Panc1 (cell line): ENCODE measurements around the gene SGSM1. TPM values are rescaled to one million over a fixed set of nuclear protein-coding genes. Genes with fewer than 3 reads are reported as not detected.

Experiments used
- ATAC-seq: fragments of 200-7000 bp; cut with Tn5 transposase; 2 replicates; pipeline ENCODE4 v1.9.1; 2020; ENCODE audit warnings: mild to moderate bottlenecking, moderate library complexity
- BruUV-seq: library from RNA; stranded (reverse); fragments of 400-500 nt; replicated peaks from 2 replicates; lab custom pipeline; 2021; lab: Mats Ljungman, UMichigan
- CTCF ChIA-PET: fragments of 300-600 bp; sonication (Branson Sonifier 250); formaldehyde crosslinking; loops from one replicate; lab custom pipeline; 2022; ENCODE audit warnings: antibody characterized with exemption; lab: Charles Lee
- POLR2A ChIA-PET: fragments of 300-600 bp; sonication (Branson Sonifier 250); formaldehyde crosslinking; loops from one replicate; lab custom pipeline; 2022; ENCODE audit warnings: antibody characterized with exemption; lab: Charles Lee
- DNase-seq: peaks from one replicate; pipeline ENCODE4 v3.0.0-alpha.2; 2010; ENCODE audit warnings: low read depth, low spot score
- H3K27ac ChIP-seq: 2 replicates; pipeline ENCODE4 v1.5.1; 2011; ENCODE audit warnings: mild to moderate bottlenecking, low read length, inconsistent platforms
- H3K27me3 ChIP-seq: fragments of 200-500 bp; sonication (Bioruptor generic); 2 replicates; pipeline ENCODE4 v1.6.0; 2014; ENCODE audit warnings: low read length, inconsistent platforms; ENCODE audit not compliant: control insufficient read depth, insufficient read depth
- H3K36me3 ChIP-seq: fragments of 200-500 bp; sonication (Bioruptor generic); 2 replicates; pipeline ENCODE4 v1.5.1; 2014; ENCODE audit warnings: inconsistent platforms, mild to moderate bottlenecking, low read length, moderate library complexity; ENCODE audit not compliant: control insufficient read depth, insufficient read depth
- H3K4me1 ChIP-seq: 2 replicates; pipeline ENCODE4 v1.5.1; 2011; ENCODE audit warnings: inconsistent platforms, mild to moderate bottlenecking, low read length, moderate library complexity; ENCODE audit not compliant: control insufficient read depth, insufficient read depth
- H3K4me3 ChIP-seq, 2 experiments: 2 replicates each; pipeline ENCODE4 v1.5.1; 2011 to 2012; ENCODE audit warnings: low read depth in 2 of 2, low read length in 2 of 2, mild to moderate bottlenecking in 2 of 2, inconsistent platforms in 1 of 2, moderate library complexity in 1 of 2
- H3K9me3 ChIP-seq: fragments of 200-500 bp; sonication (Bioruptor generic); 2 replicates; pipeline ENCODE4 v1.5.1; 2014; ENCODE audit warnings: low read depth, mild to moderate bottlenecking, inconsistent platforms, low read length, moderate library complexity; ENCODE audit not compliant: control insufficient read depth, insufficient read depth
- CTCF ChIP-seq: fragments of 450-650 bp; IDR thresholded peaks from 2 replicates; pipeline ENCODE4 v1.5.1; 2017; ENCODE audit warnings: mild to moderate bottlenecking
- REST ChIP-seq, 2 experiments: IDR thresholded peaks; 2 replicates each; pipeline ENCODE4 v1.6.1; 2011 to 2012; ENCODE audit warnings: low read depth in 2 of 2, control low read depth in 1 of 2, low read length in 1 of 2, mild to moderate bottlenecking in 1 of 2, moderate library complexity in 1 of 2; ENCODE audit not compliant: insufficient read depth in 1 of 2
- SIN3A ChIP-seq: IDR thresholded peaks from 2 replicates; pipeline ENCODE4 v1.6.1; 2012; ENCODE audit warnings: low read depth, mild to moderate bottlenecking, low read length, moderate library complexity, borderline replicate concordance; ENCODE audit not compliant: insufficient read depth
- in situ Hi-C: cut with HindIII; loops from 2 replicates; pipeline ENCODE4 v1.10.0; 2016; ENCODE audit warnings: low sequenced_read_pairs, low pct_unique_long_range_greater_than_20kb
- intact Hi-C: fragments of 100-400 bp; cut with micrococcal nuclease; formaldehyde crosslinking; loops from one replicate; pipeline ENCODE4 v1.10.0; 2022; ENCODE audit not compliant: unreplicated experiment
- total RNA-seq: library from RNA; stranded (reverse); gene quantifications from one replicate; pipeline ENCODE4 v1.2.1, GENCODE V29; 2021; ENCODE audit not compliant: unreplicated experiment

SGSM1 gene
- total RNA-seq, 1 experiment from 2014 or later = 1.6 TPM

- DNase-seq = no peak
- H3K36me3 ChIP-seq = no peaks in the 10 kb centered on the region
- TF ChIP-seq SIN3A (no peak), CTCF (no peak), REST (IDR thresholded peaks at IDR 0.05; ENCODE audit: insufficient read depth in 1 of 2, low read depth in 2 of 2, low read length in 1 of 2) (no peak)
- ChIA-PET CTCF (interaction anchor here (0.6 to 1.2 kb wide), 2 partner anchors 27 to 57 kb away, joined by 4 read pairs; no protein-coding TSS in a partner anchor), POLR2A (no interaction called here)
- H3K4me3 ChIP-seq = no peak overlapping the region
- H3K27ac ChIP-seq = no peak overlapping the region
- no peaks in the 10 kb centered on the region for H3K9me3 ChIP-seq
- H3K27me3 ChIP-seq = no peaks in the 10 kb centered on the region
- intact Hi-C loops = no loop called here
- in situ Hi-C loops = no loop called here
- no peak for ATAC-seq
- BruUV-seq = no TSS peak
- H3K4me1 ChIP-seq = no peaks in the 10 kb centered on the region
These were observed 24.4 kb downstream of the SGSM1 start for GRCh38 chr22:24830205-24830979.

GRCh38 chr22:24831687-24832086 lies 25.7 kb downstream of the SGSM1 start:
- H3K4me1 ChIP-seq = no peaks in the 10 kb centered on the region
- H3K27ac ChIP-seq = no peak overlapping the region
- DNase-seq (no peak), ATAC-seq (no peak)
- intact Hi-C loops = no loop called here
- H3K9me3 ChIP-seq = no peaks in the 10 kb centered on the region
- ChIA-PET CTCF (no interaction called here), POLR2A (no interaction called here)
- in situ Hi-C loops = no loop called here
- no TSS peak for BruUV-seq
- H3K36me3 ChIP-seq = no peaks in the 10 kb centered on the region
- H3K27me3 ChIP-seq = no peaks in the 10 kb centered on the region
- no peak overlapping the region for H3K4me3 ChIP-seq
- no peak for TF ChIP-seq REST (IDR thresholded peaks at IDR 0.05; ENCODE audit: insufficient read depth in 1 of 2, low read depth in 2 of 2, low read length in 1 of 2)
- TF ChIP-seq CTCF = no peak
